OCI-LY7 (cell line): ENCODE results near the gene ANKRD7.

Experiments
- EZH2phosphoT487 ChIP-seq: fragments of 200-600 bp; sonication (generic); IDR thresholded peaks from 2 replicates; pipeline ENCODE4 v1.6.1; 2018; ENCODE audit warnings: low read depth, borderline replicate concordance, mild to moderate bottlenecking, mixed run types, antibody characterized with exemption, low read length, moderate library complexity, mixed read lengths
- TF ChIP-seq, protein P1 (sequence below): fragments of 200-600 bp; sonication (generic); conservative IDR thresholded peaks from 2 replicates; pipeline ENCODE4 v1.5.1; 2014; ENCODE audit warnings: mild to moderate bottlenecking, antibody characterized with exemption, low read length, moderate library complexity, mixed read lengths

DNA sequence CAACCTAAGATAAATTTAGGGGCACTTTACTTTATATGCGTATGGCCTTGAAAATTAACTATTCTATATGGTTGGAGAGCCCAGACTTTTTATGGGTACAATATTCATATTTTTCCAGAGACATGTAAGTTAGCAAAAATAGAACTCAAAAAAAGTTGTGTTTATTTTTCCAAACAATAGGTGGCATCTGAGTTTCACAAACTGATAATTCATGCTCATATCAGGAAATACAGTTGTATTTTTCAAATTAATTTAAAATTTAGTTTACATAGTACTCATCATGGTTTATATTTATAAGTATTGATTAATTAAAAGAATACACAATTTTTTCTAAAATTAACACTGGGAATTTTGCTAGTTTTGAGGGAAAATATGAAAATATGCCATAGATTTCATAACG, 34.6 kb downstream of the ANKRD7 start:
- TF ChIP-seq, protein P1, sequence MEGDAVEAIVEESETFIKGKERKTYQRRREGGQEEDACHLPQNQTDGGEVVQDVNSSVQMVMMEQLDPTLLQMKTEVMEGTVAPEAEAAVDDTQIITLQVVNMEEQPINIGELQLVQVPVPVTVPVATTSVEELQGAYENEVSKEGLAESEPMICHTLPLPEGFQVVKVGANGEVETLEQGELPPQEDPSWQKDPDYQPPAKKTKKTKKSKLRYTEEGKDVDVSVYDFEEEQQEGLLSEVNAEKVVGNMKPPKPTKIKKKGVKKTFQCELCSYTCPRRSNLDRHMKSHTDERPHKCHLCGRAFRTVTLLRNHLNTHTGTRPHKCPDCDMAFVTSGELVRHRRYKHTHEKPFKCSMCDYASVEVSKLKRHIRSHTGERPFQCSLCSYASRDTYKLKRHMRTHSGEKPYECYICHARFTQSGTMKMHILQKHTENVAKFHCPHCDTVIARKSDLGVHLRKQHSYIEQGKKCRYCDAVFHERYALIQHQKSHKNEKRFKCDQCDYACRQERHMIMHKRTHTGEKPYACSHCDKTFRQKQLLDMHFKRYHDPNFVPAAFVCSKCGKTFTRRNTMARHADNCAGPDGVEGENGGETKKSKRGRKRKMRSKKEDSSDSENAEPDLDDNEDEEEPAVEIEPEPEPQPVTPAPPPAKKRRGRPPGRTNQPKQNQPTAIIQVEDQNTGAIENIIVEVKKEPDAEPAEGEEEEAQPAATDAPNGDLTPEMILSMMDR: peak; percentile 65
- no peak for TF ChIP-seq EZH2phosphoT487
